Measurements from ENCODE around the gene TEX14. TPM values are rescaled to one million over a fixed set of nuclear protein-coding genes. Genes with fewer than 3 reads are reported as not detected.

The TEX14 gene
- total RNA-seq, 1 experiment from 2014 or later, result 0.89 TPM

DNA sequence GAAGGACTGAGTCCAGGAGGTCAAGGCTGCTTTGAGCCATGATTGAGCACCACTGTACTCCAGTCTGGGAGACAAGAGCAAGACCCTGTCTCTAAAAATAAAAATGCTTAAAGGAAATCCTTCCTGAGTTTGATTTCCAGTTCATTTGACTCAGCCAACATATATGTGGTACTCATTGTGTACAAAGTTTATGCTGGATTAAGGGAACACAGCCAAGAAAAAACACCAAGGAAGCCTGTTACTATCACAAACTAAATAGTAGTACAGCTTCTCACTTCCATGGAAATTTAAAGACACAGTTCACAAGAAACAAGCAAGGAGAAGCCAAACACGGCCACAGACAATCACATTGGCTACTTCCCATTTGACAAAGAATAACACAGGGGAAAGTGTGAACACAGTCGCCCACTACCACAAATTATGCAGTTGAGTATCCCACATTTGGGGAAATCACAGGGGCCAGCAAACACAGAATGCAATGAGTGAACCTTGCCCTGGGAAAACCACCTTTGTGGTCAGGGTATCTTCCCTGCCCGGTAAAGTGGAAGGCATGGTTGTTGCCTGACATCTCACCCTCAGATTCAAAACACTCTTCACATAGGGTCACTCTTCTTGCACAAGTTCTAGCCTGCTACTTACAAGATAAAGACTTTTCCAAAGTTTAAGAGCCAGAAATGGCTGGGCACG lies 14.5 kb downstream of the TEX14 start:
- intact Hi-C loops (cut with micrococcal nuclease), result no loop called here
- Histone ChIP-seq H3K36me3 (ENCODE audit: control insufficient read depth in 1 of 2, insufficient read depth in 2 of 2, low read length in 2 of 2) (no peaks in the 10 kb centered on the region), H3K9me2 (ENCODE audit: insufficient read depth) (no peaks in the 10 kb centered on the region), H3K9ac (ENCODE audit: low read length) (no peak overlapping the region), H3K27ac (ENCODE audit: low read depth, low read length) (no peak overlapping the region), H3K4me2 (ENCODE audit: low read length) (no peak overlapping the region), H3K4me1 (ENCODE audit: control insufficient read depth in 1 of 2, insufficient read depth in 2 of 2, low read length in 2 of 2) (peaks cover 0 to 20% of the 10 kb centered on the region in 2 experiments; a peak in 2 of 4 replicates), H3K9me3 (ENCODE audit: control insufficient read depth in 1 of 2, insufficient read depth in 1 of 2, low read depth in 1 of 2, low read length in 2 of 2) (no peaks in the 10 kb centered on the region), H3K27me3 (ENCODE audit: insufficient read depth, low read length) (no peaks in the 10 kb centered on the region), H4K20me1 (ENCODE audit: insufficient read depth) (no peaks in the 10 kb centered on the region), H3K4me3 (replicated peaks in 1 of 2; ENCODE audit: low read depth in 1 of 2, low read length in 2 of 2) (no peak overlapping the region), H3K79me2 (ENCODE audit: insufficient read depth, low read length) (no peaks in the 10 kb centered on the region), H2AFZ (ENCODE audit: low read depth, low read length, poor library complexity, severe bottlenecking) (peak overlapping the region; percentile 2)
- ChIA-PET POLR2A (interaction anchor here (1.2 to 6.3 kb wide), 4 partner anchors 11 to 49 kb away, joined by 4 to 83 read pairs (median 34); no protein-coding TSS in a partner anchor), RAD21 (ENCODE audit: low non-redundant PET in 1 of 2, low total read pairs in 2 of 2, uncharacterized antibody in 2 of 2, unreplicated experiment in 2 of 2) (no interaction called here), CTCF (interaction anchor here (1.5 kb wide), 1 partner anchor 158 kb away, joined by 4 read pairs; no protein-coding TSS in a partner anchor)
- TF ChIP-seq FOSL1 (IDR thresholded peaks at IDR 0.05; ENCODE audit: low read depth), result no peak
- no peak for TF ChIP-seq CBX3 (IDR thresholded peaks at IDR 0.05; ENCODE audit: low read depth)
- TF ChIP-seq YY1 (IDR thresholded peaks at IDR 0.05; ENCODE audit: extremely low read depth, insufficient replicate concordance, low read depth, low read length), result no peak
- TF ChIP-seq, protein P1, sequence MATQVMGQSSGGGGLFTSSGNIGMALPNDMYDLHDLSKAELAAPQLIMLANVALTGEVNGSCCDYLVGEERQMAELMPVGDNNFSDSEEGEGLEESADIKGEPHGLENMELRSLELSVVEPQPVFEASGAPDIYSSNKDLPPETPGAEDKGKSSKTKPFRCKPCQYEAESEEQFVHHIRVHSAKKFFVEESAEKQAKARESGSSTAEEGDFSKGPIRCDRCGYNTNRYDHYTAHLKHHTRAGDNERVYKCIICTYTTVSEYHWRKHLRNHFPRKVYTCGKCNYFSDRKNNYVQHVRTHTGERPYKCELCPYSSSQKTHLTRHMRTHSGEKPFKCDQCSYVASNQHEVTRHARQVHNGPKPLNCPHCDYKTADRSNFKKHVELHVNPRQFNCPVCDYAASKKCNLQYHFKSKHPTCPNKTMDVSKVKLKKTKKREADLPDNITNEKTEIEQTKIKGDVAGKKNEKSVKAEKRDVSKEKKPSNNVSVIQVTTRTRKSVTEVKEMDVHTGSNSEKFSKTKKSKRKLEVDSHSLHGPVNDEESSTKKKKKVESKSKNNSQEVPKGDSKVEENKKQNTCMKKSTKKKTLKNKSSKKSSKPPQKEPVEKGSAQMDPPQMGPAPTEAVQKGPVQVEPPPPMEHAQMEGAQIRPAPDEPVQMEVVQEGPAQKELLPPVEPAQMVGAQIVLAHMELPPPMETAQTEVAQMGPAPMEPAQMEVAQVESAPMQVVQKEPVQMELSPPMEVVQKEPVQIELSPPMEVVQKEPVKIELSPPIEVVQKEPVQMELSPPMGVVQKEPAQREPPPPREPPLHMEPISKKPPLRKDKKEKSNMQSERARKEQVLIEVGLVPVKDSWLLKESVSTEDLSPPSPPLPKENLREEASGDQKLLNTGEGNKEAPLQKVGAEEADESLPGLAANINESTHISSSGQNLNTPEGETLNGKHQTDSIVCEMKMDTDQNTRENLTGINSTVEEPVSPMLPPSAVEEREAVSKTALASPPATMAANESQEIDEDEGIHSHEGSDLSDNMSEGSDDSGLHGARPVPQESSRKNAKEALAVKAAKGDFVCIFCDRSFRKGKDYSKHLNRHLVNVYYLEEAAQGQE (IDR thresholded peaks at IDR 0.05; ENCODE audit: low read depth), result no peak
- TF ChIP-seq TCF7L2 (IDR thresholded peaks at IDR 0.05; ENCODE audit: borderline replicate concordance, extremely low read depth, insufficient read depth, insufficient read length), result no peak
- no peak for TF ChIP-seq ZFX (IDR thresholded peaks at IDR 0.05)
- no peak for TF ChIP-seq SP1 (IDR thresholded peaks at IDR 0.05; ENCODE audit: low read depth)
- no peak for TF ChIP-seq EZH2phosphoT487 (IDR thresholded peaks at IDR 0.05; ENCODE audit: borderline replicate concordance)
- TF ChIP-seq, protein P2, sequence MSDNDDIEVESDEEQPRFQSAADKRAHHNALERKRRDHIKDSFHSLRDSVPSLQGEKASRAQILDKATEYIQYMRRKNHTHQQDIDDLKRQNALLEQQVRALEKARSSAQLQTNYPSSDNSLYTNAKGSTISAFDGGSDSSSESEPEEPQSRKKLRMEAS (IDR thresholded peaks at IDR 0.05), result no peak
- no peak for ATAC-seq
- DNase-seq (ENCODE audit: low read depth, low spot score), result no peak
- BruUV-seq (replicated peaks), result no TSS peak
